Esophagus squamous epithelium (tissue), 5 donors: ENCODE data around the gene SRSF9. TPM values are rescaled to one million over a fixed set of nuclear protein-coding genes. Genes with fewer than 3 reads are reported as not detected.
"Not testable (repeated sequence)": the region's sequence is repeated elsewhere in the genome, so short reads cannot be mapped to it uniquely, and the experiment has no call there.

Source experiments
- DNase-seq: peaks from one replicate; lab custom pipeline; 2025; lab: John Stamatoyannopoulos, UW
- H3K27ac ChIP-seq, 4 donors: fragments of 200-600 bp; sonication (generic); one replicate each; pipeline ENCODE4 v1.5.1; 2016 to 2019; ENCODE audit warnings: mild to moderate bottlenecking in 1 of 4
- H3K27me3 ChIP-seq, 4 donors: fragments of 200-600 bp; sonication (generic); 1 replicate in 3 of 4; 2 replicates in 1 of 4; pipeline versions ENCODE4 v1.5.1 to v1.6.0; 2017 to 2021; ENCODE audit warnings: antibody characterized with exemption in 1 of 4
- H3K36me3 ChIP-seq, 3 donors: fragments of 200-600 bp; sonication (generic); one replicate each; pipeline ENCODE4 v1.5.1; 2016 to 2019
- H3K4me1 ChIP-seq, 3 donors: fragments of 200-600 bp; sonication (generic); one replicate each; pipeline ENCODE4 v1.5.1; 2017 to 2019
- H3K4me3 ChIP-seq, 4 donors: fragments of 200-600 bp; sonication (generic); 1 replicate in 3 of 4; 2 replicates in 1 of 4; pipeline ENCODE4 v1.5.1; 2016 to 2019; ENCODE audit warnings: mild to moderate bottlenecking in 2 of 4, moderate library complexity in 1 of 4
- H3K9me3 ChIP-seq, 3 donors: fragments of 200-600 bp; sonication (generic); one replicate each; pipeline ENCODE4 v1.5.1; 2016 to 2019
- CTCF ChIP-seq, 6 experiments: fragments of 450-650 bp in 4 of 6; fragments of 200-600 bp in 2 of 6; sonication (generic) in 2 of 6; IDR thresholded peaks; one replicate each; pipeline ENCODE4 v1.5.1; 2016 to 2019; ENCODE audit warnings: antibody characterized with exemption in 6 of 6, mild to moderate bottlenecking in 4 of 6, moderate library complexity in 4 of 6
- POLR2A ChIP-seq, 4 donors: fragments of 450-650 bp; IDR thresholded peaks; one replicate each; pipeline ENCODE4 v1.6.1; 2017; ENCODE audit warnings: antibody characterized with exemption in 4 of 4, mild to moderate bottlenecking in 4 of 4, moderate library complexity in 3 of 4
- WGBS, 2 donors: methylation state at CpG; one replicate each; pipeline ENCODE4 v1.1.5; 2018; 5-methylcytosine and 5-hydroxymethylcytosine counted together
- intact Hi-C: fragments of 100-400 bp; cut with DNase I; formaldehyde crosslinking; loops from one replicate; pipeline ENCODE4 v1.15.0; 2022
- total RNA-seq, 4 donors: library from RNA; depleted of rRNA; stranded (reverse); fragments of >200 nt; gene quantifications; one replicate each; pipeline ENCODE4 v1.1.0, GENCODE V29; 2016
- donor health status: DM: yes; HTN: yes; CAD: no.

Gene SRSF9, protein sequence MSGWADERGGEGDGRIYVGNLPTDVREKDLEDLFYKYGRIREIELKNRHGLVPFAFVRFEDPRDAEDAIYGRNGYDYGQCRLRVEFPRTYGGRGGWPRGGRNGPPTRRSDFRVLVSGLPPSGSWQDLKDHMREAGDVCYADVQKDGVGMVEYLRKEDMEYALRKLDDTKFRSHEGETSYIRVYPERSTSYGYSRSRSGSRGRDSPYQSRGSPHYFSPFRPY
- 100 to 1,000 TPM in 1 of 4 donors, 10 to 100 TPM in 3; 85.6 to 128 (median 93.2) TPM for total RNA-seq

- peaks cover 0 to 31% (median 8%) of the 10 kb centered on the region in 3 donors for H3K36me3 ChIP-seq
- H3K4me1 ChIP-seq, result peaks cover 18 to 77% (median 47%) of the 10 kb centered on the region in 3 donors
- H3K4me3 ChIP-seq, result peak within 1 kb of the TSS; percentile 72 to 99 (median 75)
- DNase-seq, result peak; percentile 58
- WGBS, 2 donors, result 0% methylated on average over 4 to 22 of the region's 88 CpGs
- H3K9me3 ChIP-seq, result no peaks in the 10 kb centered on the region
- peak; percentile 83 to 93 (median 87) for TF ChIP-seq CTCF (IDR thresholded peaks at IDR 0.05)
- peak in 2 of 4 donors; percentile 76 for TF ChIP-seq POLR2A (IDR thresholded peaks at IDR 0.05)
- H3K27ac ChIP-seq, result peak within 1 kb of the TSS; percentile 88 to 98 (median 96)
- intact Hi-C loops, result no loop called here
- H3K27me3 ChIP-seq, result no peaks in the 10 kb centered on the region
Measured at GRCh38 chr12:120469450-120470149, at the start of gene SRSF9. Gene SRSF9 (minus strand): TSS chr12:120469748. CDS start chr12:120469609, 139 bp downstream.

GRCh38 chr12:120519324-120519723, 49.8 kb upstream of the SRSF9 start:
- DNase-seq, H3K27ac ChIP-seq, intact Hi-C loops, H3K4me3 ChIP-seq, H3K4me1 ChIP-seq, H3K27me3 ChIP-seq, H3K9me3 ChIP-seq: not testable (repeated sequence)
- 87 to 92% methylated on average over 7 to 8 of the region's 8 CpGs for WGBS, 2 donors
- peaks cover 0 to 79% (median 15%) of the 10 kb centered on the region in 3 donors for H3K36me3 ChIP-seq

- H3K27ac ChIP-seq, result no peak overlapping the region
- no peak for DNase-seq
- no peaks in the 10 kb centered on the region for H3K27me3 ChIP-seq
- H3K9me3 ChIP-seq, result no peaks in the 10 kb centered on the region
- WGBS, 2 donors, result 93 to 96% methylated on average over 2 of the region's 2 CpGs
- intact Hi-C loops, result no loop called here
- peaks cover 0 to 92% (median 15%) of the 10 kb centered on the region in 3 donors for H3K36me3 ChIP-seq
- TF ChIP-seq POLR2A (IDR thresholded peaks at IDR 0.05), result no peak
- no peak for TF ChIP-seq CTCF (IDR thresholded peaks at IDR 0.05)
- H3K4me3 ChIP-seq, result no peak overlapping the region
- H3K4me1 ChIP-seq, result no peaks in the 10 kb centered on the region
Measured at GRCh38 chr12:120515496-120515895, 45.9 kb upstream of the SRSF9 start.

DNA sequence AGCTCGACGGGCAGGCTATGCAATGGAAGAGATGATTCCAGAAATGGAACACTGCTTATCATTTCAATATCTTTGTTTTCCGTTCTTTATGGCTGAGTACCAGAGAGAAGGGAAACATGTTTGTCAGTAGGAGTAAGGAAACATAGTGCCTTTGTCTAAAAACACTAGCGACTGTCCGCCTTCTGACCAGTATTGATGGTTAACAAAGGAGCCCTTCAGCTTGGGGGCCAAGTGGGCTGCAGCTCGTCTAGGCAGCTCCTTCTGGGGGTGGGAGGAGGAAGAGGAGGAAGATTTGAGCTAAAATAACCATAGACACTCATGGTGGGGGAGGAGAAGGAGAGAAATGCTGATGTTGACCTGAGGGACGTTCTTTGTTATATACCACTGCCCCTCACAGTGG, 44.5 kb upstream of the SRSF9 start:
- peaks cover 0 to 98% (median 20%) of the 10 kb centered on the region in 3 donors for H3K36me3 ChIP-seq
- TF ChIP-seq CTCF (IDR thresholded peaks at IDR 0.05) (no peak), POLR2A (IDR thresholded peaks at IDR 0.05) (no peak)
- H3K27ac ChIP-seq, result no peak overlapping the region
- WGBS, 2 donors, result 87 to 93% methylated on average over 6 to 7 of the region's 7 CpGs
- no peaks in the 10 kb centered on the region for H3K27me3 ChIP-seq
- no peaks in the 10 kb centered on the region for H3K4me1 ChIP-seq
- no peaks in the 10 kb centered on the region for H3K9me3 ChIP-seq
- no peak overlapping the region for H3K4me3 ChIP-seq
- intact Hi-C loops, result no loop called here
- no peak for DNase-seq

DNA sequence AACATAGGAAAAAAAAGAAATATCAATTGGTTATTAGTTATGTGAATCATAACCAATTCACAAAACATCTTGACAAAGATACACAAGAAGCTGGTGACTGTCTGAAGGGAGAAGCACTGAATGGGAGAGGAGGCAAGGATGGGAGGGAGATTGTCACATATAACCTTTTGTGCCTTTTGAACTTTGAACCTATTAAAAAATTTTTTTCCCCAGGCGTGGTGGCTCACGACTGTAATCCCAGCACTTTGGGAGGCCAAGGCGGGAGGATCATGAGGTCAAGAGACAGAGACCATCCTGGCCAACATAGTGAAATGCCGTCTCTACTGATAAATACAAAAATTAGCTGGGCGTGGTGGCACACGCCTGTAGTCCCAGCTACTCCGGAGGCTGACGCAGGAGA, 39.0 kb upstream of the SRSF9 start:
- Histone ChIP-seq H3K4me1 (no peaks in the 10 kb centered on the region), H3K4me3 (no peak overlapping the region), H3K27me3 (no peaks in the 10 kb centered on the region), H3K9me3 (no peaks in the 10 kb centered on the region), H3K36me3 (peaks cover 0 to 97% (median 11%) of the 10 kb centered on the region in 3 donors), H3K27ac (no peak overlapping the region)
- WGBS, 2 donors, result 93 to 94% methylated on average over 6 to 8 of the region's 8 CpGs
- intact Hi-C loops, result no loop called here
- no peak for TF ChIP-seq CTCF (IDR thresholded peaks at IDR 0.05)
- TF ChIP-seq POLR2A (IDR thresholded peaks at IDR 0.05), result no peak
- no peak for DNase-seq
